HG02884 (cell line): Measurements from ENCODE around the gene TRIM2.
A peak's percentile ranks its signal among the peaks of the same experiment; 100 is the strongest.

ENCODE experiments used
- ATAC-seq: cut with Tn5 transposase; IDR thresholded peaks from one replicate; pipeline ENCODE4 v1.9.1; 2021; ENCODE audit warnings: mild to moderate bottlenecking, moderate library complexity; ENCODE audit not compliant: unreplicated experiment

TRIM2 gene

GRCh38 chr4:153221783-153222706 is 17.8 kb downstream of the TRIM2 start:
- ATAC-seq, result peak; percentile 13

- peak; percentile 72 for ATAC-seq
Observed at GRCh38 chr4:153222707-153223426, 18.6 kb downstream of the TRIM2 start.

GRCh38 chr4:153223427-153223801 is 19.2 kb downstream of the TRIM2 start:
- no peak for ATAC-seq

DNA sequence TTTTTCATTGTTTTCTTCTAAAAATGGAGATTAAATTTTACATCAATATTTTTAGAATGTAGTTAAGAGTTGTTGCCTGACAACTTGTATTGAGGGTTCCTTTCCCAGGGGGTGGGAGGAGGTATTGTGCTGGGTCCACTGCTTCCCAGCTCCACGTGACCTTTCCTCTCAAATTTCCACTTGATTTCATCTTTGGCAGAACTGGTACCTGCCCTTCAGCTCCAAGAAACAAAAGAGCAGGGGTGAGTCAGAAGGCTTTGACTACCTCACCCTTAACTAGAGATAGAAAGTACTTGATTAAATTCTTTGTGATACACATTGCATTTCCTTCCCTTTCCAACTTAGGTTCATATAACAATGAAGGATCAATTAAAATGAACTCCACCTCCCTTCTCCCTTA is 19.7 kb downstream of the TRIM2 start:
- ATAC-seq, result no peak

DNA sequence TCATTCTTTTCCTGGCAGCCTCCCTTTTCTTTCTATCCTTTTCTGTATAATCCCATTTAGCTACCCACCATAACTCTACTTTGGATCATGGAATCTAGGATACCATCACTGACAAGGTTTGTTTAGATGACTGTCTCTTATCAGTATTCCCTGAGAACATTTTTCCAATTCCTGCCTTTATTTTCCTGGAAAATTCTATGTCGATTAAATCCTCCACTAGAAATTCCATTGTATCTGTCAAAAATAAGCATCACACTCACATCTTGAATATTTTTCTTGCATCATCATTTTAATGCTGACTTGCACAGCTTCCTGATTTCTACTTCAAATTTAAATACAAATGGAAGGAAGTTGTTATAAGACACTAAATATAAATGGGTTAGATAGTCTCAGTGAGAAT is 20.2 kb downstream of the TRIM2 start:
- no peak for ATAC-seq

DNA sequence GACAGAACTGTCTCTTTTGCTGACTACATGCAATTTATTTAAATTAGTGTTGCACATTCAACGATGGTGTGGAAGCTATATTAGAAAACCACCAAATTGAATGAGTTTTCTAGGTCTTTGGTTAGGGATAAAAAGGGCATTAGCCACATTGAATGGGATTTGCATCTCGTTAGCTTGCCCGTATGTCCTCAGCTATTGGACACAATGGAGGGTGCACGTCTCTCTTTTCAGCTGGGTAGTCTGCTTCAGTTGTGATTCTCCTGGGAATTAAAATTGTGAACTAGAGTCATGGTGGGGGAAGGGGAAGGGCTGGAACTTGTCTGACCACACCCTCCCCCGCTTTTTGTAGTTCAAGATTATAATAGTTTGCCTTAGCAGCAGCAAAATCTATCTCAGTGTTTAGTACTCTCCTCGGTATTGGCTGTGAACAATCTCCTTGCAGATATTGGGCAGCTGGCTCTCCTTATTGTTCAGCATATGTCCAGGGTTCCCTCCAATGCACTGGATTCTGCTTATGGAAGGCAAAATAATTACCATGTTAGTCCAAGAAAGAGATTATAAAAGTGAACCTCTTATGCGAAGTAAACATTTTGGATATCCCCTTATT is 23.3 kb downstream of the TRIM2 start:
- no peak for ATAC-seq

DNA sequence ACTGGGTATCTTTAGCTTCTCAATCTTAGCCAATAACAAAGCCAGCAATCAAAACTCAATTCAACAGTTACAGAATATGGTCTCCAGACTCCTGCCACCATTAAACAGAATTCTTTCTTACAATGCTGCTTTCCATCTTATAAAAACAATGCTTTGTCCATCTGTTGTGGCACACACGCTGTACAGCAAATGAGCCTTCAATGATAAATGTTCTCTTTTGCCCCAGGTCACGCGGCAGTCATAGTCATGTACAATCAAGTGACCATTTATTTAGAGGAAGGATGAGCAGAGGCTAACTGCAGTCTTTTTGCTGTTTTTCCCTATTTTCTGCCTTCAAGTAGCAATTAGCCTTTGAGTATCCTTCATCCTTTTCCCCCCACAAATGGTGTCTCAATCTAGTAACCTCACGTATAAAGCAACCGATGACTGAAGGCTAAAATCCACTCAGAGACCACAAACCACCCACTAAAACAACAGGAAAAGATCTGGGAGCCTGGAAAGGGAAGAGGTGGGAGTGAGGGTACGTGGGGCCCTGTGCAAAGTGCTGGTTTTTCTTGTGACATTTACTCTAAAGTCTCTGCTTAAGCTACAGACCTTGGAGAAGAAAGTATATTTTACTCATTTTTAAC is 24.4 kb downstream of the TRIM2 start:
- ATAC-seq, result no peak

DNA sequence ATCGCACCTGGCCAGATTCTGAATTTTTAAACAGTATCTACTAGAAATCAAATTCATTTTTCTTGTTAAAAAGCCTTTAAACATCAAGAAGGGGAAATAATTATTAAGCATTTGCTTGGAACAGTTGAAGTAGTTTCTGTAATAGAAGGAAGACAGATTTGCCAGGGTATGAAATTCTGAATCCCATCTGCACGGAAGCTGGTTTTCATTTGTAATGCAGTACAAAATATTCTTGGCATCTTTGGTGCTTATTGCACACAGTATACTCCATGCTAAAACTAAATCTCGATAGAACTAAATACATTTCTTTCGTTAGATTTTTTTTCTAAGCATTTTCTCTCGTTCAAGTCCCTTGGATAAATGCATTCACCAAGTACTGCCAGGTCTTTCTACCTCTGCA is 25.3 kb downstream of the TRIM2 start:
- no peak for ATAC-seq

DNA sequence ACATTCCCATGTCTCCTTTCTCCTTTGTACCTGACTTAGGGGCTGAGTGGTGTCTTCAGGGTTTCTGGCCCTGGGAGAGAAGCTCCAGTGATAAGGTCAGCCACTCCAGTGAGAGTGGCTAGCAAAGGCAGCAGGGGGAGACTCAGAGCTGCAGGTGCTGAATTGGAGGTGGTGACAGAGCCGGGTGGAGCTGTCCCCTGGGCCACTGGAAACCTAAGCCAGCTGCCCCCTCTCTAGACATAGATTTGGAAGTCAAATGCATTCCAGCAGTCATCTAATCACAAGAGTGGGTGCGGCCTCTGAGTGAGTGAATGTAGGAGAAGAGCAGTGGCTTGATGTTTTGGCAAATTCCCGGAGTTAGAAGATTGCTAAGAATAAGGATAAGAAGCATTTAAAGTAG is 28.5 kb downstream of the TRIM2 start:
- no peak for ATAC-seq

- ATAC-seq, result no peak
Observed at GRCh38 chr4:153233761-153234371, 29.6 kb downstream of the TRIM2 start.

- no peak for ATAC-seq
Observed at GRCh38 chr4:153234885-153235284, 30.6 kb downstream of the TRIM2 start.

- no peak for ATAC-seq
Observed at GRCh38 chr4:153238135-153238919, 34.1 kb downstream of the TRIM2 start.

DNA sequence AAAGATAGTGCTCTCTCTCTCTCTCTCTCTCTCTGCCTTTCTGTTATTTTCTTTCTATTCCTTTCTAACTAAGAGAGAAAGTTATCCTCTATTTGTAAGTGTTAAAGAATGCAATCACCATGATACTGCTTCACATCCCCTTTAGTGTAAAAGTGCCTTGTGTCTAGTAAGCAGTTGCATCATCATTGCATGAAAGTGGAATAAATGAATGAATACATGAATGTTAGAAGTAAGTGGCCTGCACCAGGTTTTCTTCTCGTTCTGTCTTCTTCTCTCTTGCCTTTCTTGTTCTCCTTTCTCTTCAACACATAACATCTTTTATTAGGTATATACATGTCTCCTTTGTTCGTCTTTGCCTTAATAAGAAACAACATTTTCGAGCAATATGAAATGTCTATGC is 35.2 kb downstream of the TRIM2 start:
- ATAC-seq, result no peak

- no peak for ATAC-seq
Observed at GRCh38 chr4:153241295-153241694, 37.1 kb downstream of the TRIM2 start.

DNA sequence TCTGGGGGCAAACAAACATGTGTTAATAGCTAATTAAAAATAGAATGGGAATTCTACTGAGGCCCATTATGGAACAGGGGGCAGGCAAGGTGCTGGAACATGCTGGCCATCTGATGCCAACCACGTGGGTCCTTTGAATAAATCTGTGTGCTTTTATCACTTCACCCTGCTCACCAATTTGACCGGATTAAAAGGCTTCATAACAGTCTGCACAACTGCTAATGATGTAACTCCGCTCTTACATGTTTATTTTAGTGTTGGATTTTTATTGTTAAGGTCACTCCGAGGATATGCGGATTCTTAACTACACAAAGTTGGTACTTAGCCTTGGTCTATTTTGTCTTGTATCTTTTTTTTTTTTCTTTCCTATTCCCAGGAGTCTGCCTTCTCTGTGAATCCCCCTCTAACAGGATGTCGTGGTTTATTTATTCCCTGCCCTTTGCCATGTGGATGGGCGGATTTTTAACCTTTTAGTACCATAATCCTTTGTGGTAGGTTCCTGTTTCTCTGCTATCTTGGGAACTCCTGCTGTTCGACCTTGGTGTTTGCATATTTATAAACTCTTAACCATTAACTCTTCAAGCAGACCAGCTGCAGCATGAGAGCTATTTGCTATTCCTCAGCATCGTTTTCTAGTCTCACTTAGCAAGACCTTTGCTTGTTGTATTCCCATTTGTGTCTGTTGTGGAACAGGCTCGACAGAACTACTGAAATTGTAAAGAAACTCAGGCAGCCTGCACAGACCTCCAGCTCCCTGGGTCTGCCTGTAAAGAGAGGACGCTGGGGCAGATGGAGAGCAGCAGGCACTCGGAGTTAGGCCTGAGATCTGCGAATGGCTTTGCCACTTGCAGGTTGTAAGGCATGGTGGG is 38.0 kb downstream of the TRIM2 start:
- ATAC-seq, result no peak

- ATAC-seq, result no peak
Observed at GRCh38 chr4:153242839-153243324, 38.6 kb downstream of the TRIM2 start.

DNA sequence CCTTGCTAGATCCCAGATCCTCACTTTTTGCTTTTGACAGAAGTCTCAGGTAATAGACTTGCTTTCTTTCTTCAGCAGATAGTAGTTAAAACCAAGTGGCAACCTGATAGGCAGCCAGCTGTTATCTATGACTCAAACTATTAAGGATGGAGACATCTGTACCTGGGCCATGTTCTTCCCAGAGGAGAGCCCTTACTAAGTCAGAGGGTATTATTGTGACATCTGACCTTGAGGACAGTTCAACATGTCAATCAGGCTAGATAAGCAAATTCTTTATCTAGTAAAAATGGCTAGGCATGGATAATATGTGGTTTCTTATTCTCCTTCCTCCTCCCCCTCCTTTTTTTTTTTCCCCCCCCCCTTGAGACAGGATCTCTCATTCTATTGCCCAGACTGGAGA is 39.2 kb downstream of the TRIM2 start:
- ATAC-seq, result no peak

GRCh38 chr4:153244969-153245368 is 40.7 kb downstream of the TRIM2 start:
- no peak for ATAC-seq

- ATAC-seq, result no peak
Observed at GRCh38 chr4:153245775-153246174, 41.5 kb downstream of the TRIM2 start.
